Measurements from ENCODE around the gene HPSE2.

- TF ChIP-seq CTCF (IDR thresholded peaks at IDR 0.05) (no peak), POLR2A (IDR thresholded peaks at IDR 0.05) (no peak)
These were observed 598.7 kb downstream of the HPSE2 start for GRCh38 chr10:98636921-98637329.
